ENCODE results near the gene NAIF1. TPM values are rescaled to one million over a fixed set of nuclear protein-coding genes. Genes with fewer than 3 reads are reported as not detected.
A peak's percentile ranks its signal among the peaks of the same experiment; 100 is the strongest.
"Not testable (repeated sequence)": the region's sequence is repeated elsewhere in the genome, so short reads cannot be mapped to it uniquely, and the experiment has no call there.

NAIF1 gene
- 14.0 TPM for total RNA-seq

DNA sequence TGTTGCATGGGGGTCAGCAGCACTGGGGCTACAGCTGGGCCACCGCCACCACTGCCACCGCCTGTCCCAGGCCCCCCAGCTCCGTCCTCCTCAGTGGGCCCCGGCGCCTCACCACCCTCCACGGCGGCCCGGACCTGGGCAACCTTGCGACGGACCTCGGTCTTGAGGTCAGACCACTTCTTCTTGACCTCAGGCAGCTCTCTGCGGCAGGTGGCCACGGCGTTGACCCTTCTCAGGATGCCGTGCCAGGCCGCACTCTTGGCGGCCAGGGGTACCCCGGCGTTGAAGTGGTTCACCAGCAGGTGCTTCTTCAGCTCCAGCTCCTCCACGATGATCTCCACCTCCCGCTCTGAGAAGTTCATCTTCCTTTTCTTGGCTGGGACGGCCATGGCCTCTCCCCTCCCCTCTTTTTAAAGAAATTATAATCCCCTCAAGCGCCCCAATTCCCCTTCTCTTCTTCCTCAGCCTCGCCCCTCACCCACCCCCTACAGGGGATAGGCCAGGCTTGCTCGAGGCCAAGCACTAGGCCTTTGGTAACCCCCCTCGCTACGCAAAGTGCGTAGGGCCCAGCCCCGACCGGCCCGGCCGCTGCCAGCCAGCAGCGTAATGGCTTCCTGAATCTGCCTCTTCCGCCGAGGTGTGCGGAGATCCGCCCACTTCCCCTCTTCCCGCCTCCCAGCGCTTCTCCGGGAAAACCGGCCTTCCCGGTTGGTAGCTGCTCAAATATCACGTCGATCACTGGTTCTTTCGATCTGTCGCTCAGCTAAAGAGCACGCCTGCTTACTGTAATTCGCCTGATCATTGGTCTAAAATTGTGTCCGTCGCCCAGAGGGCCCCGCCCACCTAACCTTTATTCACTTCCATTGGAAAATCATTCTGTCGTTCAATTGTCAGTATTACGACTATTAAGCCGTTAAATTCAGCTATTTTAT, at the start of gene NAIF1:
NAIF1 (minus strand) TSS at position 608 of the 932 bp plus-strand sequence; CDS start at position 389, 219 bp downstream.
- DNase-seq (ENCODE audit: low read depth in 2 of 3, low spot score in 2 of 3), result peak; percentile 91 to 99 (median 99)

DNA sequence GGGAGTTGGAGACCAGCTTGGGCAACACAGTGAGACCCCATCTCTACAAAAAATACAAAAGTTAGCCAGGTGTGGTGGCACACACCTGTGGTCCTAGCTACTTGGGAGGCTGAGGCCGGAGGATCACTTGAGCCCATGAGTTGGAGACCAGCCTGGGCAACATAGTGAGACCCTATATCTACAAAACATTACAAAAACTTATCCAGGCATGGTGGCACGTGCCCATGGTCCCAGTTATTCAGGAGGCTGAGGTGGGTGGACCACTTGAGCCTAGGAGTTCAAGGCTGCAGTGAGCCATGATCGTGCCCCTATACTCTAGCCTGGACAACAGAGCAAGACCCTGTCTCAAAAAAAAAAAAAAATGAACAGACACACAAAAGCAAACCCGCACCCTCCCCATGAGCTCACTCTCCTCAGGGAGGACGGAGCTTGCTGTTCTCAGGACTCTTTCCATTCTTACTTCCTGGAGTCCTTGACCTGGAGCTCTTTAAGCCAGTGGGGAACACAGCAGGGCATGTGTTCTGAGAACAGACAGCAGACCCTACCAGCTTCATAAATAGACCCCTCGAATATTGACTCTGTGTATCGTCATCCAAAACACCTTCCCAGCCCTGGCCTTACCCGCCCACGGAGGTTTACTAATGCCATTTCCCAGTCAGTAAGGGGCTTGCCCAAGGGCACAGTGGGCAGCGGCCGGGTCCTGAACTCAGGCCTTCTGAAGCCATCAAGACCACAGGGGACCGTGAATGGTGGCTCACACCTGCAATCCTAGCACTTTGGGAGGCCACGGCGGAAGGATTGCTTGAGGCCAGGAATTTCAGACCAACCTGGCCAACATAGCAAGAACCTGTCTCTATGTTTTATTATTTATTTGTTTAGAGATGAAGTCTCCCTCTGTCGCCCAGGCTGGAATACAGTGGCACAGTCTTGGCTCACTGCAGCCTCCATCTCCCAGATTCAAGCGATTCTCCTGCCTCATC, 49.3 kb upstream of the NAIF1 start:
- no peak for DNase-seq (ENCODE audit: low read depth in 2 of 3, low spot score in 2 of 3)

DNA sequence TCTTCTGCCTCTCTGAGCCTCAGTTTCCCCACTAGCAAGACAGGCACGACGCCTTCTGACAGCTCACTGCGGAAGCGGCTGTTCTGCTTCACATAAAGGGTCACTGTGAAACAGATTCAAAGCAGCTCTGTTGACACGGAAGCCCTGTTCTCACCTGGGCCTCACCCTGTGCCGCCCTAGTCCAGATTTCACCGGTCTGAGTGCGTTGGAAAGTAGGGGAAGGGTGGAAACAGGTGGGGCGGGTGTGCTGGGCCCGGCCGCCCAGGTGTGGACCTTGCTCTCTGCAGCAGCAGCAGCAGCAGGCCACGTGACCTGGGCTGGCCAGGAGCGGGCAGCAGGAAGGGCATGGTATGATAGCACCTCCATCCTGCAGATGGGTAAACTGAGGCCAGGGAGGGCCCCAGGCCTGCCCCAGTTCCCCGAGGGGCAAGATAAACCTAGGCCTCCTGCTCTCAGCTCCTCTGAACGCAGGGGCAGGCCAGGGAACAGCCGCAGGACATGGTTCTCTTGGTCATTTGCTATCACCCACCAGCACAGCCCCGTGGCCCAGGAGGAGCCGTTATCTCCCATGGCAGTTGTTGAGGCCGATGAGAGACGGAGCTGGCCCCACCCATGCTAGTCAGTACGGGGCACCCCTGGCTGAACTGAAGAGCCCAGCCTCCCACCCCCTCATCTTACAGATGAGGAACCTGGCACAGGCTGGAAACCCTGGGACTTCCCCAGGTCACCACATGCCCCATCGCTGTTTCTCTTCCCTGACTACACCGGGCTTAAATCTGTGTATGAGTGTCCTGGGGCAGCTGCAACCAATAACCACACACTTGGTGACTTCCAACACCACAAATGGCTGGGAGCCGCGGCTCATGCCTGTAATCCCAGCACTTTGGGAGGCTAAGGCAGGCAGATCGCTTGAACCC, 48.3 kb upstream of the NAIF1 start:
- DNase-seq (ENCODE audit: low read depth in 2 of 3, low spot score in 2 of 3), result peak in 2 of 3 donors; percentile 79 to 81

DNA sequence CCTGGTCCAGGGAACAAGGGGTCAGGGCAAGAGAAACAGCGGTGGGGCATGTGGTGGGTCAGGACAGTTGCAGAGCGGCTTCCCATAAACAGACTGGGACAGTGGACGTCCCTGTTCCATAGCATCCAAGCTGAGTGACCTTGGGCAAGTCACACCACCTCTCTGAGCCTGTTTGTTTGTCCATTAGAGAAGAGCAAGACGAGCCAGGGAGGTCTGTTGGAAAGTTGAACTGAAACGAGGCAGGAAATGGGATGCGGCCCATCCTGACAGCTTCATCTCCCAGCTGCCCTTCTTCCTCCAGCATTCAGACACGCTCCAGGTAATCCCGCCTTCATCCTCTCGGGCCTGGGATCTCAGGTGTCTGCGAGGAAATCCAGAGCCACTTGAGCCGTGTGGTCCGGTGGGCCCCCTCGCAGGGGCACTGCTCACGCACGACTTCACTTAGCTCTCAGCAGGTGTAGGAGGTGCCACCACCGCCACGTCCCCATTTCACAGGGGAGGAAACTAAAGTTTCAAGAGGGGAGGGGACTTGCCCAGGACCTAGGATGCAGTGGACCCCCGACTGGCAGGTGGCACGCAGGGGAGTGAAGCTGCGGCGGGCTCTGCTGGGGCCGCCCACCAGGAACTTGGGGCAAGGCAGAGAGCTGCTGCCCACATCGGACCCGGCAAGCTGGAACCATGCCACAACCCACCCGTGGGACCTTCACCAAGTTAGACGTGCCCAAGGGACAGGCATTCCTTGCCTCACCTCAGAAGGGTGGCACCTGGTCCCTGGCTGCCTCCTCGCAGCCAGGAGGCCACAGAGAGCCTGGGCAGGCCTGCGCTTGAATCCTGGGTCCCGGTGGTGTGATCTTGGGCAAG, 47.4 kb upstream of the NAIF1 start:
- no peak for DNase-seq (ENCODE audit: low read depth in 2 of 3, low spot score in 2 of 3)

DNA sequence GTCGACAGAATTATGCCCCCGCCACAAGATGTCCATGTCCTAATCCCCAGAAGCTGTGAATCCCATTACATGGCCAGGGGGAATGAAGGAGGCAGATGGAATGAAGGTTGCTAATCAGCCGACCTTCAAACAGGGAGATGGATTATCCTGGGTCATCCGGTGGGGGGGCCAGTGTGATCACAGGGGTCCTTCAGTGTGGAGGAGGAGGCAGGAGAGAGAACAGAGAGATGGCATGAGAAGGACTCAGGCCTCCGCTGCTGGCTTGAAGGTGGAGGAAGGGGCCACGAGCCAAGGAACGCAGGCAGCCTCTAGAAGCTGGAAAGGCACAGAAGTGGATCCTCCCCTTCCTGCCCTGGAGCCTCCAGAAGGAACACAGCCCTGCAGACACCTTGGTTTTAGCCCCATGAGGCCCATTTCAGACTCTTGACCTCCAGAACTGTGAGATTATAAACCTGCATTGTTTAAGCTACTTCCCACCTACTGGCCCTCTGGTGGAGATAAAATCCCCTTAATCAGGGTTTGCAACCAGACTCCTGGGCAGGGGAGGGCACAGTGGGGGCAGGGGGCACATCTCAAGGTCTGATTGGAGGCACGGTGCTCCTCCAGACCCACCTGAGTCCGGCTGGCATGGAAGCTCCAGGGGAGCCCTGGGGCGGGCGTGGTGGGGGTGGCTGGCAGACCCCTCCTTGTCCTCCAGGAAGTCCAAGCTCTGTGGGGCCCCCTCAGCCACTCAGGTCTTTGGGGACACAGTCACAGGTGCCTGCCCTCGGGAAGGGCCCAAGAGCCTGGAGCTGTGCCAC, 46.6 kb upstream of the NAIF1 start:
- no peak for DNase-seq (ENCODE audit: low read depth in 2 of 3, low spot score in 2 of 3)

- DNase-seq (ENCODE audit: low read depth in 2 of 3, low spot score in 2 of 3), result not testable (repeated sequence)
Measured at GRCh38 chr9:128111726-128112125, 44.6 kb upstream of the NAIF1 start.

GRCh38 chr9:128109050-128109709, 42.1 kb upstream of the NAIF1 start:
- no peak for DNase-seq (ENCODE audit: low read depth in 2 of 3, low spot score in 2 of 3)

GRCh38 chr9:128108269-128109049, 41.3 kb upstream of the NAIF1 start:
- no peak for DNase-seq (ENCODE audit: low read depth in 2 of 3, low spot score in 2 of 3)

- DNase-seq (ENCODE audit: low read depth in 2 of 3, low spot score in 2 of 3), result no peak
Measured at GRCh38 chr9:128107468-128108268, 40.5 kb upstream of the NAIF1 start.

- DNase-seq (ENCODE audit: low read depth in 2 of 3, low spot score in 2 of 3), result no peak
Measured at GRCh38 chr9:128106940-128107467, 39.9 kb upstream of the NAIF1 start.

GRCh38 chr9:128106181-128106939, 39.2 kb upstream of the NAIF1 start:
- no peak for DNase-seq (ENCODE audit: low read depth in 2 of 3, low spot score in 2 of 3)

DNA sequence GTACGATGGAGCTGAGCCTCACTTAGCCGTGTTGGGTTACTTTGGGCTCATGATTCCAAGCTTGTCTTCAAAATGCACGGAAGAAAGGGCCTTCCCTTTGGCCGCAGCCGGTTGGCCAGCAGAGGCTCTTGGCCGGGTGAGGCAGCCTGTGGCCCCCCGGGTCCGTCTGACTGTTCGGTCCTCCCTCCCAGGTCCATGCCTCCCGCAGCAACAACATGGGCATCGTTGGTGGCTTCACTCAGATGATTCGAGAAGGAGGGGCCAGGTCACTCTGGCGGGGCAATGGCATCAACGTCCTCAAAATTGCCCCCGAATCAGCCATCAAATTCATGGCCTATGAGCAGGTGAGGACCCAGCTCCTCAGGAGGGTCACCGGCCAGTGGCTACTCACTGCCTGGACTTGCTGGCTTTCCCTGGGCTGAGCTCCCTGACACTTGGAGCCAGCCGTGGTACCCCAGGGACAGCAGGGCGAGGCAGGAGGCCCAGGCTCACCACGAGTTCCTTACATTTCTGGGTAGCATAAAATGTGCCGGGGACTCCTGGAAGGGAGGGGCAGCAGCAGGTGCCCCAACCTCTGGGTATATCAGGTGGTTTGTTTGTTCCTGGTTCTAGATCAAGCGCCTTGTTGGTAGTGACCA, 38.5 kb upstream of the NAIF1 start:
- no peak for DNase-seq (ENCODE audit: low read depth in 2 of 3, low spot score in 2 of 3)

DNA sequence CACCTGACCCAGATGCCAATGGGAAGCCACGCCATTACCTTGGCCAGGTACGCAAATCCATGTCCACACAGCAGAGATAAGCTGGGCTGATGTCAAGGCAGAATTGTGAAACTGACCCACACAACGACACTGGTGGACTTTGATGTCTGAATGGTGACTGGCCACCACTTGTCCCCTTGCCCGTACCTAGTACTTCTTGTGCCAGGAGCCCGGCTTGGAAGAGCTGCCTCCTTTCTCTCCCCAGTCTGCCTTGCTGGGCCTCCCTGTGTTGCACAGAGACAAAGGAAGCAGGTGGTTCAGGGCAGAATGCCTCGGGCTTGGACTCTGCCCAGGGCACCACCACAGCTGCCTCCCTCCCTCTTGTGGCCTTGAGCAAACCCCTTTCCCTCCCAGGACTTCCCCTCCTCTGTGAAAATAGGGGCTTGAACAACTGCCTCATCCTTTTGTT, 37.1 kb upstream of the NAIF1 start:
- peak in 1 of 3 donors; percentile 47 for DNase-seq (ENCODE audit: low read depth in 2 of 3, low spot score in 2 of 3)

GRCh38 chr9:128103589-128103962, 36.5 kb upstream of the NAIF1 start:
- no peak for DNase-seq (ENCODE audit: low read depth in 2 of 3, low spot score in 2 of 3)

Measured in hematopoietic multipotent progenitor cell (in vitro differentiated cells).